ENCODE data around the gene MMEL1.

The MMEL1 gene

DNA sequence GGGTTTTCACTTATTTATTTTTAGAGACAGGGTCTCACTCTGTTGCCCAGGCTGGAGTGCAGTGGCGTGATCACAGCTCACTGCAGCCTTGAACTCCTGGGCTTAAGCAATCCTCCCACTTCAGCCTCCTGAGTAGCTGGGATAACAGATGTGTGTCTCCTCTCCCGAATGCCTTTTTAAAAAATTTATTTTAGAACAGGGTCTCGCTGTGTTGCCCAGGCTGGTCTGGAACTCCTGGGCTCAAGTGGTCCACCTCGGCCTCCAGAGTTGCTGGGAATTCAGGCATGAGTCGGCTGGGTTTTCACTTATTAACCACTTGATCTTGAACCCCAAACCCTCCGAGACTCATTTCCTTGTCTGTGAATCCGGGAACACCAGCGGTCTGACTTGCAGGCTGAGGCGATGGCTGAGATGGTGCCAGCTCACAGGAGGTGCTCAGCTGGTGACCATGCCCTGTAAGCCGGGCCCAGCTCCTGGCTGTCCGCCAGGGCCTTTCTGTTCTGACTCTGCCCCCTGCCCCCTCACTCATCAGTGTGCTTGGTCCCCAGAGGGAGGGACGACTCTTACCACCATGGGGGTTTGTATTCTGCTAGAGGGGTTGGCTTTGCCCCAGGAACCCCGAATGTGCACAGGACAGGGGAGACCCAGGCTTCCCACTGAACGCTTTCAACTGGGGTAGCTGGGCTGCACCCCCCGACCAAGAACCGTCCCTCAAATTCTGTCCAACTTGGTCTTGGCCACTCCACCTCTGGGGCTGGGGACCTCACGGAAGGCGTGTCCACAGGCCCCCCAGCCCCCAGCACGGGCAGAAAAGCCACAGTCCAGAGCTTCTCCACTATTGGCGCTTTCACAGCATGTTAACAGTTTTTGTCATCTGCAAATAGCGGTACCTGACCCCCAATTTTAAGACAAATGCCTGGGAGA, 22.5 kb downstream of the MMEL1 start:
- in situ Hi-C loops (cut with MboI; ENCODE audit: low pct_unique_long_range_greater_than_20kb, low sequenced_read_pairs, unreplicated experiment) = no loop called here
- TF ChIP-seq, protein P1, sequence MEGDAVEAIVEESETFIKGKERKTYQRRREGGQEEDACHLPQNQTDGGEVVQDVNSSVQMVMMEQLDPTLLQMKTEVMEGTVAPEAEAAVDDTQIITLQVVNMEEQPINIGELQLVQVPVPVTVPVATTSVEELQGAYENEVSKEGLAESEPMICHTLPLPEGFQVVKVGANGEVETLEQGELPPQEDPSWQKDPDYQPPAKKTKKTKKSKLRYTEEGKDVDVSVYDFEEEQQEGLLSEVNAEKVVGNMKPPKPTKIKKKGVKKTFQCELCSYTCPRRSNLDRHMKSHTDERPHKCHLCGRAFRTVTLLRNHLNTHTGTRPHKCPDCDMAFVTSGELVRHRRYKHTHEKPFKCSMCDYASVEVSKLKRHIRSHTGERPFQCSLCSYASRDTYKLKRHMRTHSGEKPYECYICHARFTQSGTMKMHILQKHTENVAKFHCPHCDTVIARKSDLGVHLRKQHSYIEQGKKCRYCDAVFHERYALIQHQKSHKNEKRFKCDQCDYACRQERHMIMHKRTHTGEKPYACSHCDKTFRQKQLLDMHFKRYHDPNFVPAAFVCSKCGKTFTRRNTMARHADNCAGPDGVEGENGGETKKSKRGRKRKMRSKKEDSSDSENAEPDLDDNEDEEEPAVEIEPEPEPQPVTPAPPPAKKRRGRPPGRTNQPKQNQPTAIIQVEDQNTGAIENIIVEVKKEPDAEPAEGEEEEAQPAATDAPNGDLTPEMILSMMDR (IDR thresholded peaks at IDR 0.05; ENCODE audit: extremely low read depth, insufficient read depth, missing control alignments) = no peak
- no peak for DNase-seq (ENCODE audit: low spot score)

DNA sequence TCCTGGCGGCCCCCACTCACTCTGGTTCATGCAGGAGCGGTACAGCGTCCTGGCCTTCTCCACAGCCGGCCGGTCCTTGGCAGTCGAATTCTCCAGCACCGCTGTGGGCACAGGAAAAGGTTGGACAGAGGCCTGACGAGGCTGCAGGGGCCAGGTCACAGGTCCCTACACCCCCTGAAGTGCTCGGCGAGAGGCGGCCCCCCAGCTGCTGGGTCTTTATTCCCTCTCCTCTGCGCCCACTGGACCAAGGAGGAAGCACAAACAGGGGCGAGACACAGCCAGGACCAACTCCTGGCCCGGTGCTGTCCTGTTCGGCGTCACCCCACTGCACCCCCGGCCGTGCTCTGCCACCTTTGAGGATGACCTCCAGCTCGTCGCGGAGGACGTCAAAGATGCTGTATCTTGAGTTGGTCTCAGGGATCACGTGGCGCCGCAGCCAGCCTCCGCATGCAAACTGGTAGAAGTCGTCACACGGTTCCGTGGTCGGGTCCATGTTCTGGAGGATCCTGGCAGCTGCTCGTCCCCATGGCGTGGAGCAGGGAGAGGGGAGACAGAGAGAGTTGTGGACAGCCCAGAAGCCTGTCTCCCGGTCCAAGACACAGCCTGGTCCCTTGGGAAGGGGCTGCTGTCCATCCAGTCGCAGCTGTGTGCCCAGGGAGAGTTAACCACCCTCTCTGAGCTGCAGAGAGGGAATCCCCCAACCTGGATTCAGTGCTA, 23.3 kb downstream of the MMEL1 start:
- TF ChIP-seq, protein P1 (IDR thresholded peaks at IDR 0.05; ENCODE audit: extremely low read depth, insufficient read depth, missing control alignments) = no peak
- DNase-seq (ENCODE audit: low spot score) = no peak
- in situ Hi-C loops (cut with MboI; ENCODE audit: low pct_unique_long_range_greater_than_20kb, low sequenced_read_pairs, unreplicated experiment) = no loop called here

DNA sequence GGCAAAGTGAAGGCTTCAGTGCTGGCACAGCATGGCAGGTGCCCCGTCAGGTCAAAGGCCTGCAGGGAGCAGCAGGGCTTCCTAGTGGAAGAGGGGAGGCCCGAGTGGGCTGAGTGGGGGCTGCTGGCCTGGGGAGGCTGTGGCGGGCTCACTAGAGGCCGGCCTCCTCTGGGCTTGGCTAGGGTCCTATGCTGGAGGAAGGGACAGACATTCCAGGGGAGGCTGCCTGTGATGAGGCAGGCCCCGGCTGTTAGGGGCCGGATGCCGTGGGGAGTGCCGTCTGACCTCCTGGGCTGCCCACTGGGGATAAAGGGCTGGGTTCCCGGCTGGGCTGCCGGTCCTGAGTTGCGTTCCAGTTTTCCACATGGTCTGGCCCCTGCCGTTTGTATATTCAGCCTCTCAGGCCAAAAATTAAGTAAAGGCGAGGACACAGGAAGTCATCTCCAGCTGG, 25.1 kb downstream of the MMEL1 start:
- TF ChIP-seq, protein P1 (IDR thresholded peaks at IDR 0.05; ENCODE audit: extremely low read depth, insufficient read depth, missing control alignments) = no peak
- in situ Hi-C loops (cut with MboI; ENCODE audit: low pct_unique_long_range_greater_than_20kb, low sequenced_read_pairs, unreplicated experiment) = no loop called here
- DNase-seq (ENCODE audit: low spot score) = no peak

DNA sequence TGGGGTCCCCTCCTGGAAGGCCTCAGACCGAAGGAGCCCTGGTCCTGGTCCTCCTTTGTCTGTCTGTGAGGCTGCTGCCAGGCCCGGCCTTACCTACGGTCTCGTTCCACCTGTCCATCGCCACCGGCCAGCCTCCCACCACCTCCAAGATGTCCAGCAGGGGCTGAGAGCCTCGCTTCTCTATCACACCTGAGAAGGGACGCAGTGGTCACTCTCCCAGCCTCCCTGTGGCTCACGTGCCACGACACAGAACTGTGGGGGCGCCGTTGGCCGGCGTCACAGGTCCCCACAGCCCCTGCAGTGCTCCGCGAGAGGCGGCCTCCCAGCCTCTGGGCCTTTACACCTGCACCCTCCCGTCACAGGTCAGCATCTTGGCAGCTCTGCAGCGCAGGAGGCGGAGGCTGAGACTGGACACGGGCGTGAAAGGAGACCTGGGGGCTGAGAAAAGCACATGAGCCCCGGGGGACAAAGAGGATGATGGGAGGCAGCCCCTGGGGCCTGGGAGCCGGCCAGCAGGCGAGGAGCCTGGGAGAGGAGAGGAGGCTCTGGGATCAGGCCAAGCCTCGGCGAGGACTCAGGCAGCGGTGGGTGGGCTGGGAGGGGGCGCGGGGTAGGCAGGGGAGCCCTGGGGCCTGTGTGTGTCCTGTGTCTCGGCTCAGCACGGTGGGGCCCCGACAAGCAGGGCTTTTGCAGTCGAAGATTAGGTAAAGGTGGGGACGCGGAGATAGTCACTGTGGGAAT, 25.8 kb downstream of the MMEL1 start:
- in situ Hi-C loops (cut with MboI; ENCODE audit: low pct_unique_long_range_greater_than_20kb, low sequenced_read_pairs, unreplicated experiment) = no loop called here
- TF ChIP-seq, protein P1 (IDR thresholded peaks at IDR 0.05; ENCODE audit: extremely low read depth, insufficient read depth, missing control alignments) = no peak
- no peak for DNase-seq (ENCODE audit: low spot score)

DNA sequence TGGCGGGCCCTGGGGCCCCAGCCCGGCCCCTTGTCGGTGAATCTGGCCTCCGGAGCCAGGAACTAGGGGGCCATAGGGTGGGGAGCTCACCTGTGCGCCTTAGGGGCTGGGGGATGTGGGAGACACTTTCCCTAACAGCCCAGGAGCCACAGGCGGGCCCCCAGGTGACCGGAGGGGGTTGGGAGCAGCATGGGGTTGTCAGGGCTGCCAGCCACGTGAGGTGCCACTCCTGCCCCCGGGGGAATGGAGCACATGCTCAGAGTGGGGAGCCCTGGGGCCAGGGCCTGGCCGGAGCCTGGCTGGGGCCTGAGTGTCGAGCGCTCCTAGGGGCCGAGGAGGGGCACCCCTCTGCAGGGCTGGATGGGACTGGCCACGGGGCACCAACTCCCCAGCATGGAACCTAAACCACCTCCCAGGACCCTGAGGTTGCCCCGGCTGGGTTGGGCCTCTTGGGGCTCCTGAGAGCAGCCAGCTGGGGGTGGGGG, 26.4 kb downstream of the MMEL1 start:
- TF ChIP-seq, protein P1 (IDR thresholded peaks at IDR 0.05; ENCODE audit: extremely low read depth, insufficient read depth, missing control alignments) = no peak
- in situ Hi-C loops (cut with MboI; ENCODE audit: low pct_unique_long_range_greater_than_20kb, low sequenced_read_pairs, unreplicated experiment) = no loop called here
- DNase-seq (ENCODE audit: low spot score) = no peak

Measured in GM13977 (cell line).